DMS153 treated with DMSO at 0.1 percent for 48 hours (cell line): Measurements from ENCODE around the gene LRRC8E.
"Not testable (repeated sequence)": the region's sequence is repeated elsewhere in the genome, so short reads cannot be mapped to it uniquely, and the experiment has no call there.

Experiments
- DNase-seq: peaks from one replicate; lab custom pipeline; 2025; ENCODE audit not compliant: unreplicated experiment; lab: John Stamatoyannopoulos, UW

The LRRC8E gene

GRCh38 chr19:7928741-7929701 lies 40.7 kb downstream of the LRRC8E start:
- DNase-seq, result no peak

DNA sequence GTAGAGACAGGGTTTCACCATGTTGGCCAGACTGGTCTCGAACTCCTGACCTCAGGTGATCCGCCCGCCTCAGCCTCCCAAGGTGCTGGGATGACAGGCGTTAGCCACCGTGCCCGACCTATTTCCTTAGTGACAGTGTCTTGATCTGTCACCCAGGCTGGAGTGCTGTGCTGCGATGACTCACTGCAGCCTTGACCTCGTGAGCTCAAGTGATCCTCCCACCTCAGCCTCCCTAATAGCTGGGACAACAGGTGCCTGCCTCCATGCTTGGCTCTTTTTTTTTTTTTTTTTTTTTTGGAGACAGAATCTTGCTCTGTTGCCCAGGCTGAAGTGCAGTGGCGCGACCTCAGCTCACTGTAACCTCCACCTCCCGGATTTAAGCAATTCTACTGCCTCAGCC lies 41.7 kb downstream of the LRRC8E start:
- not testable (repeated sequence) for DNase-seq

- DNase-seq, result no peak
Observed at GRCh38 chr19:7930765-7931164, 42.5 kb downstream of the LRRC8E start.

- DNase-seq, result no peak
Observed at GRCh38 chr19:7931221-7932061, 43.1 kb downstream of the LRRC8E start.

- no peak for DNase-seq
Observed at GRCh38 chr19:7932276-7932929, 44.1 kb downstream of the LRRC8E start.

GRCh38 chr19:7932930-7933300 lies 44.6 kb downstream of the LRRC8E start:
- DNase-seq, result no peak

DNA sequence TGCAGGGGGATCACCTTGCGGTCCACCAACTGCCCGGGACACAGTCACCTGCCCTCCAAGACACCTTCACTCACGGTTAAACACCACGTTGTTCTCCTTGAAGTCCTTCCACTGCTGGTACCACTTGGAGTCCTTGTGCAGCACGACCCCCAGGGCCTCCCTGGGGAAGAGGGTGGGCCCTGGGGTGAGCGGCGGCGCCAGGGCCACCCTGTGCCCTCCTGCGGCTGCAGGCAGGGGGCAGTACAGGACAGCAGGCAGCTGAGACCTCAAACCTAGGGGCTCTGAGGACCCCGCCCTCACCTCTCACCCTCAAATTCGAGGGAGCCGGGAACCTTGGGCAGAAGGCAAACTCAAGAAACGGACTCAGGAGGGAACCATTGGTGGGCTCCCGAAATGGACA lies 45.1 kb downstream of the LRRC8E start:
- DNase-seq, result no peak

GRCh38 chr19:7933828-7934725 lies 45.8 kb downstream of the LRRC8E start:
- DNase-seq, result no peak

GRCh38 chr19:7934766-7935165 lies 46.5 kb downstream of the LRRC8E start:
- no peak for DNase-seq

DNA sequence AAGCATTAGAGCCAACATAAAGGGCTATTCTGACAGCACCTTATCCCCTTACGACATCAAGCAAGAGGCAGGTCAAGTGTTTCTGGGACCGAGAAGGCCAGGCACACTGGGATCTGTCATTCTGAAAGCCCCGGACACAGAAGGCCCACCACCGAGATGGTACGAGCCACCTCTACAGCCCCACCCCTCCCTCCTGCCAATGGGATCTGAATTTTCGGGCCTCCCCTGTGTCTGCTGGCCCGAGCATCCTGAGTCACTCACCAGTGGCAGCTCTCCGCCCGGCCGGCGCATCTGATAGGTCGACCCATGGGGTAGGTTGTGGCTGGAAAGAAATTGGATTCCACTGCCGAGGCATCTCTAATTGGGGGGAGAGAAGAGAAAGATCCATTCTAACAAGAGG lies 52.5 kb downstream of the LRRC8E start:
- no peak for DNase-seq

DNA sequence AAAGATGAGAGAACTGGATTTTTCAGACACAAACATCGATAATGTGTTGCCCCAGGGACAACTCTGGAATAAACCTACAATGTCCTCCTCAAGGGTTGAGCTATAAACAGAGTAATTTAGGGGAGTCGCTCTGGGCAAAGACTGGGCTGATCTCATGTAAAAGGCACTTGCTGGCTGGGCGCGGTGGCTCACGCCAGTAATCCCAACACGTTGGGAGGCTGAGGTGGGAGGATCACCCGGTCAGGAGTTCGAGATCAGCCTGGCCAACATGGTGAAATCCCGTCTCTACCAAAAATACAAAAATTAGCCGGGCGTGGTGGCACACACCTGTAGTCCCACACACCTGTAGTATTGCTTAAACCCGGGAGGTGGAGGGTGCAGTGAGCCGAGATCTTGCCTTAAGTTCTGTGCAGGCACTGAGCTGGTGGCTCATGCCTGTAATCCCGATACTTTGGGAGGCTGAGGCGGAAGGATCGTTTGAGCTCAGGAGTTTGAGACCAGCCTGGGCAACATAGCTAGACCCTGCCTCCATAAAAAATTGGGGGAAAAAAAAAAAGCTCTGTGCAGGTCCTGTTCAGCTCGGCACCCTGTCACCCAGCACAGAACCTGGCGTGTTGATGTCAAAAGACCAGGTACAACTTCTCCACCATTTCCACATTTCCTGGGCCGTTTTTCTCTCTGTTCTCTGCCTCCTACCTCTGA lies 53.7 kb downstream of the LRRC8E start:
- DNase-seq, result no peak

- no peak for DNase-seq
Observed at GRCh38 chr19:7942981-7943443, 54.7 kb downstream of the LRRC8E start.

GRCh38 chr19:7943444-7944176 lies 55.3 kb downstream of the LRRC8E start, which contains the start of gene TIMM44:
TSS of gene TIMM44 (minus strand) at chr19:7943666. CDS start at chr19:7943651, 15 bp downstream.
- peak; percentile 95 for DNase-seq

GRCh38 chr19:7944177-7944761 lies 56.0 kb downstream of the LRRC8E start:
- DNase-seq, result peak; percentile 68

DNA sequence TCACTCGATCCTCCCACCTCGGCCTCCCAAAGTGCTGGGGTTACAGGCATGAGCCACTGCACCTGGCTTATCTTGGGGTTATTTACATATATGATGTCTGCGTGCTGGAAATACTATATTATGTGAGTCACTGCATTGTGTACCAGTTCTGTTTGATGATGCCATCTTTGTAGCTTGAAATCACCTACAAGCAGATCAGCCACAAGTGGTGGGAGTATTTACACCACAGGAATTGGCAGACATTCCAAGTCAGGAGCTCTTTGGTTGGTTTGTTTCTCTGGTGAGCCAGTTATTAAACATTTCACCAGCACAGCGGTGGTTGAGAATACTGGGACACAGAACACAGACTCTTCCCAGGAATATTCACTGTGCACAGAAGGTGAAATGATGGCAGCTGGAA lies 59.6 kb downstream of the LRRC8E start:
- DNase-seq, result no peak
